K562 (cell line): Measurements from ENCODE around the gene S100P. TPM values are rescaled to one million over a fixed set of nuclear protein-coding genes. Genes with fewer than 3 reads are reported as not detected.

Experiments
- BCL6 ChIP-seq: fragments of 250-450 bp; sonication (Bioruptor Pico); IDR thresholded peaks from 2 replicates; pipeline ENCODE4 v1.4.0; 2020
- BRF1 ChIP-seq: IDR thresholded peaks from 3 replicates; pipeline ENCODE4 v1.6.1; 2011; ENCODE audit warnings: borderline replicate concordance, mild to moderate bottlenecking; ENCODE audit not compliant: insufficient read length; ENCODE audit errors: extremely low read depth
- CHD1 ChIP-seq: fragments of 200-600 bp; sonication (generic); IDR thresholded peaks from one replicate; pipeline ENCODE4 v1.6.1; 2012; ENCODE audit warnings: mild to moderate bottlenecking, moderate library complexity, low read length, inconsistent platforms
- FOSL1 ChIP-seq: fragments of 200-800 bp; sonication (Bioruptor generic); conservative IDR thresholded peaks from 2 replicates; pipeline ENCODE4 v1.6.1; 2016; ENCODE audit warnings: missing genetic modification characterization, missing compliant biosample characterization
- FOXP1 ChIP-seq: sonication (generic); formaldehyde crosslinking; IDR thresholded peaks from 2 replicates; pipeline ENCODE4 v1.8.0; 2022; ENCODE audit warnings: mild to moderate bottlenecking, missing genetic modification reagents
- HOXB6 ChIP-seq: fragments of 250-450 bp; sonication (Bioruptor Pico); IDR thresholded peaks from 2 replicates; pipeline ENCODE4 v1.5.1; 2022; ENCODE audit warnings: mild to moderate bottlenecking, borderline replicate concordance
- IRF2 ChIP-seq: sonication (generic); formaldehyde crosslinking; IDR thresholded peaks from 2 replicates; pipeline ENCODE4 v1.8.1; 2022; ENCODE audit warnings: mild to moderate bottlenecking, missing genetic modification reagents
- MEIS2 ChIP-seq: fragments of 450-650 bp; IDR thresholded peaks from 2 replicates; pipeline ENCODE4 v1.6.1; 2014; ENCODE audit warnings: mild to moderate bottlenecking; ENCODE audit not compliant: partially characterized antibody
- MTA3 ChIP-seq: fragments of 450-650 bp; formaldehyde crosslinking; IDR thresholded peaks from 2 replicates; pipeline ENCODE4 v1.6.1; 2017; ENCODE audit warnings: mild to moderate bottlenecking, borderline replicate concordance
- NR4A1 ChIP-seq, 2 experiments: fragments of 250-450 bp in 1 of 2; fragments of 450-650 bp in 1 of 2; sonication (Bioruptor Pico) in 1 of 2; IDR thresholded peaks; 2 replicates each; pipeline versions ENCODE4 v1.4.0 to v1.6.1; 2016 to 2020; ENCODE audit warnings: mild to moderate bottlenecking in 2 of 2, missing compliant biosample characterization in 1 of 2, missing genetic modification characterization in 1 of 2, moderate library complexity in 1 of 2
- POLR3G ChIP-seq: IDR thresholded peaks from 2 replicates; pipeline ENCODE4 v1.6.1; 2011; ENCODE audit not compliant: insufficient read length, insufficient replicate concordance; ENCODE audit errors: extremely low read depth
- SMC3 ChIP-seq: conservative IDR thresholded peaks from 2 replicates; pipeline ENCODE4 v1.6.1; 2011; ENCODE audit warnings: low read depth, low read length, improper control_type of control experiment; ENCODE audit not compliant: insufficient read depth
- TCF7 ChIP-seq: sonication (generic); IDR thresholded peaks from 2 replicates; pipeline ENCODE4 v1.6.1; 2016; ENCODE audit warnings: antibody characterized with exemption, borderline replicate concordance
- THRAP3 ChIP-seq: fragments of 450-650 bp; IDR thresholded peaks from 2 replicates; pipeline ENCODE4 v1.6.1; 2016; ENCODE audit warnings: mild to moderate bottlenecking, inconsistent platforms, borderline replicate concordance
- YY1 ChIP-seq, 3 experiments: IDR thresholded peaks; 2 replicates each; pipeline ENCODE4 v1.6.1; 2011; ENCODE audit warnings: low read length in 2 of 3, mild to moderate bottlenecking in 2 of 3, moderate library complexity in 2 of 3, borderline replicate concordance in 1 of 3, control low read depth in 1 of 3, low read depth in 1 of 3; ENCODE audit not compliant: insufficient read depth in 3 of 3, insufficient replicate concordance in 2 of 3, control insufficient read depth in 1 of 3, insufficient read length in 1 of 3; ENCODE audit errors: extremely low read depth in 1 of 3
- ZBTB1 ChIP-seq: sonication (generic); formaldehyde crosslinking; IDR thresholded peaks from 2 replicates; pipeline ENCODE4 v1.8.1; 2023; ENCODE audit warnings: missing genetic modification reagents, low read depth, mild to moderate bottlenecking, borderline replicate concordance
- ZBTB8A ChIP-seq: fragments of 450-650 bp; IDR thresholded peaks from 2 replicates; pipeline ENCODE4 v1.6.1; 2018; ENCODE audit warnings: mild to moderate bottlenecking, moderate library complexity; ENCODE audit not compliant: partially characterized antibody
- ZNF175 ChIP-seq: fragments of 200-800 bp; sonication (Bioruptor generic); IDR thresholded peaks from 2 replicates; pipeline ENCODE4 v1.6.1; 2016; ENCODE audit warnings: low read depth, mild to moderate bottlenecking, missing genetic modification characterization, missing compliant biosample characterization
- ZNF764 ChIP-seq: fragments of 250-450 bp; sonication (Bioruptor Pico); IDR thresholded peaks from 2 replicates; pipeline ENCODE4 v1.4.0; 2020; ENCODE audit warnings: low read depth, mild to moderate bottlenecking, moderate library complexity
- ZNF77 ChIP-seq: fragments of 250-450 bp; sonication (Bioruptor Pico); IDR thresholded peaks from 2 replicates; pipeline ENCODE4 v1.5.0; 2020
- polyA plus RNA-seq, 8 experiments: library from polyadenylated mRNA; depleted of rRNA in 4 of 8; stranded (reverse) in 5 of 8; unstranded in 3 of 8; fragments of >200 nt; fragmentation: Nextera tagmentation in 2 of 8; fragmentation: Illumina TruSeq in 1 of 8; extraction: Ambion mirVana in 2 of 8; extraction: Trizol in 1 of 8; gene quantifications; 2 replicates each; pipeline versions ENCODE4 v1.2.1 to v1.2.3, GENCODE V29; 2011 to 2014; ENCODE audit warnings: inconsistent platforms in 1 of 8, missing spikeins in 1 of 8
- total RNA-seq, 7 experiments: library from RNA; depleted of rRNA in 6 of 7; stranded (reverse); fragments of >200 nt in 6 of 7; fragmentation: Illumina TruSeq in 2 of 7; extraction: Trizol in 2 of 7; gene quantifications; 2 replicates each; pipeline versions ENCODE4 v1.2.1 to v1.2.3, GENCODE V29; 2011 to 2021; ENCODE audit warnings: low replicate concordance in 1 of 7
- TF ChIP-seq, protein P1 (sequence below): sonication (generic); formaldehyde crosslinking; IDR thresholded peaks from 2 replicates; pipeline ENCODE4 v1.8.1; 2023; ENCODE audit warnings: mild to moderate bottlenecking, missing genetic modification reagents
- TF ChIP-seq, protein P2 (sequence below): fragments of 450-650 bp; formaldehyde crosslinking; IDR thresholded peaks from 2 replicates; pipeline ENCODE4 v1.4.0; 2020; ENCODE audit warnings: mild to moderate bottlenecking

The S100P gene
- total and polyA plus RNA-seq, 9 of the 15 experiments (the other 6 are each of a cell fraction or from before 2014, with no cell fraction given) = 4.1 to 23.8 (median 7.5) TPM

DNA sequence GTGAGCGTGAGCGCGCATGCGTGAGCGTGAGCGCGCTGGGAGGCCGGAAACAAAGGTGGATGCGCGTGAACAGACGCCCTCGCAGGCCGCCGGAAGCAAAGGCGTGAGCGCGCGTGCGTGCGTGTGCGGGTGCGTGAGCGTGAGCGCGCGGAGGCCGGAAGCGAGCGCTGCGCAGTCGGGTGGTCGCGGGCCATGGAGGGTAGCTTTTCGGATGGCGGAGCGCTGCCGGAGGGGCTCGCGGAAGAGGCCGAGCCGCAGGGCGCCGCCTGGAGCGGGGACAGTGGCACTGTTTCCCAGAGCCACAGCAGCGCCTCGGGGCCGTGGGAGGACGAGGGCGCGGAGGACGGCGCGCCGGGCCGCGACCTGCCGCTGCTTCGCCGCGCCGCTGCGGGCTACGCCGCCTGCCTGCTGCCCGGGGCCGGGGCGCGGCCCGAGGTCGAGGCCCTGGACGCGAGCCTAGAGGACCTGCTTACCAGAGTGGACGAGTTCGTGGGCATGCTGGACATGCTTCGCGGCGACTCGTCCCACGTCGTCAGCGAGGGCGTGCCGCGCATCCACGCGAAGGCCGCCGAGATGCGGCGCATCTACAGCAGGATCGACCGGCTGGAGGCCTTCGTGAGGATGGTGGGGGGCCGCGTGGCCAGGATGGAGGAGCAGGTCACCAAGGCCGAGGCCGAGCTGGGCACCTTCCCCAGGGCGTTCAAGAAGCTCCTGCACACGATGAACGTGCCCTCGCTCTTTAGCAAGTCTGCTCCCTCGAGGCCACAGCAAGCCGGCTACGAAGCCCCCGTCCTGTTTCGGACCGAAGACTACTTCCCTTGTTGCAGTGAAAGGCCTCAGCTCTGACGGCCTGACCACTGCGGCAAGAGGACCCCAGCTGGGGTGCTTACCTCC is 22.6 kb downstream of the S100P start, which contains the start of gene BLOC1S4 (continued):
- TF ChIP-seq, protein P1, sequence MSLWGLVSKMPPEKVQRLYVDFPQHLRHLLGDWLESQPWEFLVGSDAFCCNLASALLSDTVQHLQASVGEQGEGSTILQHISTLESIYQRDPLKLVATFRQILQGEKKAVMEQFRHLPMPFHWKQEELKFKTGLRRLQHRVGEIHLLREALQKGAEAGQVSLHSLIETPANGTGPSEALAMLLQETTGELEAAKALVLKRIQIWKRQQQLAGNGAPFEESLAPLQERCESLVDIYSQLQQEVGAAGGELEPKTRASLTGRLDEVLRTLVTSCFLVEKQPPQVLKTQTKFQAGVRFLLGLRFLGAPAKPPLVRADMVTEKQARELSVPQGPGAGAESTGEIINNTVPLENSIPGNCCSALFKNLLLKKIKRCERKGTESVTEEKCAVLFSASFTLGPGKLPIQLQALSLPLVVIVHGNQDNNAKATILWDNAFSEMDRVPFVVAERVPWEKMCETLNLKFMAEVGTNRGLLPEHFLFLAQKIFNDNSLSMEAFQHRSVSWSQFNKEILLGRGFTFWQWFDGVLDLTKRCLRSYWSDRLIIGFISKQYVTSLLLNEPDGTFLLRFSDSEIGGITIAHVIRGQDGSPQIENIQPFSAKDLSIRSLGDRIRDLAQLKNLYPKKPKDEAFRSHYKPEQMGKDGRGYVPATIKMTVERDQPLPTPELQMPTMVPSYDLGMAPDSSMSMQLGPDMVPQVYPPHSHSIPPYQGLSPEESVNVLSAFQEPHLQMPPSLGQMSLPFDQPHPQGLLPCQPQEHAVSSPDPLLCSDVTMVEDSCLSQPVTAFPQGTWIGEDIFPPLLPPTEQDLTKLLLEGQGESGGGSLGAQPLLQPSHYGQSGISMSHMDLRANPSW (CRISPR knock-in tag) = peak; percentile 61; the same call in 1 of the 2 replicates
- peak; percentile 84; the same call in 1 of the 2 replicates for TF ChIP-seq MTA3
- peak; percentile 82 for TF ChIP-seq FOXP1
- TF ChIP-seq THRAP3 = no peak
- no peak for TF ChIP-seq POLR3G
- peak; percentile 90 for TF ChIP-seq CHD1
- TF ChIP-seq HOXB6 = no peak
- TF ChIP-seq ZNF77 (CRISPR knock-in tag) = no peak
- peak; percentile 94 for TF ChIP-seq ZNF175
- TF ChIP-seq BCL6 (CRISPR knock-in tag) = no peak
- 0 out of 2 replicates have a peak, but pooled peaks have one; percentile 8 for TF ChIP-seq FOSL1 (tag)
- TF ChIP-seq SMC3 = no peak
- no peak for TF ChIP-seq TCF7
- TF ChIP-seq ZBTB1 (CRISPR knock-in tag) = peak; percentile 33
- no peak; the same call in 1 of the 2 replicates for TF ChIP-seq IRF2 (CRISPR knock-in tag)
- 0 out of 2 replicates have a peak, but pooled peaks have one; percentile 18 for TF ChIP-seq NR4A1 (CRISPR knock-in tag; IDR thresholded peaks at IDR 0.05)
- TF ChIP-seq NR4A1 (tag; IDR thresholded peaks at IDR 0.05) = peak; percentile 65
- TF ChIP-seq, protein P2, sequence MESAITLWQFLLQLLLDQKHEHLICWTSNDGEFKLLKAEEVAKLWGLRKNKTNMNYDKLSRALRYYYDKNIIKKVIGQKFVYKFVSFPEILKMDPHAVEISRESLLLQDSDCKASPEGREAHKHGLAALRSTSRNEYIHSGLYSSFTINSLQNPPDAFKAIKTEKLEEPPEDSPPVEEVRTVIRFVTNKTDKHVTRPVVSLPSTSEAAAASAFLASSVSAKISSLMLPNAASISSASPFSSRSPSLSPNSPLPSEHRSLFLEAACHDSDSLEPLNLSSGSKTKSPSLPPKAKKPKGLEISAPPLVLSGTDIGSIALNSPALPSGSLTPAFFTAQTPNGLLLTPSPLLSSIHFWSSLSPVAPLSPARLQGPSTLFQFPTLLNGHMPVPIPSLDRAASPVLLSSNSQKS (CRISPR knock-in tag) = no peak
- no peak for TF ChIP-seq BRF1
- TF ChIP-seq ZNF764 (CRISPR knock-in tag) = no peak
- TF ChIP-seq YY1 (IDR thresholded peaks at IDR 0.05; ENCODE audit: borderline replicate concordance in 1 of 3, control insufficient read depth in 1 of 3, extremely low read depth in 1 of 3, insufficient read depth in 3 of 3, insufficient read length in 1 of 3, insufficient replicate concordance in 2 of 3, low read depth in 1 of 3, low read length in 2 of 3) = peak in 2 of 3 experiments; percentile 75 to 79
- TF ChIP-seq ZBTB8A = no peak
- TF ChIP-seq MEIS2 = peak; percentile 98
